GM21825 (cell line): ENCODE measurements around the gene CAMKMT.

ENCODE experiments used
- ATAC-seq: cut with Tn5 transposase; IDR thresholded peaks from one replicate; pipeline ENCODE4 v1.9.1; 2021; ENCODE audit warnings: mild to moderate bottlenecking, moderate library complexity; ENCODE audit not compliant: unreplicated experiment

The CAMKMT gene

DNA sequence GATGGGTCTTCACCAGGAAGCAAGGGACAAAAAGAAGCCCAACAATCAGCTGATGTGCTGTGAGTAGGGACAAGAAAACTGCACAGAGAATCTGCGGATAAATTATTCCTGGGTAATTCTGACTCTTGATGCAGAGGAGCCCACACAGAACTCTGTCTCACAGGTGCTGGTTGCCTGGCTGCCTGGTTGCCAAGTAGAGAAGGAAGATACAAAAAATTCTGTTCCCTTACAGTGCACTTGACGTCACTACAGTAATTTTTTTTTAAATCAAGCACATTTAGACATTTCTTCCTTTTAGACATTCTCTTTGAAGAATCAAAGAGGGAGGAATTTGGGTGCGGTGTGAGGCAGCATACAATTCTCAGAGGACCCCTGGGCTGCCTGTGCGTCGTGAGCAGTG lies 427.7 kb downstream of the CAMKMT start:
- no peak for ATAC-seq

GRCh38 chr2:44789971-44790721 lies 428.4 kb downstream of the CAMKMT start:
- ATAC-seq: no peak

DNA sequence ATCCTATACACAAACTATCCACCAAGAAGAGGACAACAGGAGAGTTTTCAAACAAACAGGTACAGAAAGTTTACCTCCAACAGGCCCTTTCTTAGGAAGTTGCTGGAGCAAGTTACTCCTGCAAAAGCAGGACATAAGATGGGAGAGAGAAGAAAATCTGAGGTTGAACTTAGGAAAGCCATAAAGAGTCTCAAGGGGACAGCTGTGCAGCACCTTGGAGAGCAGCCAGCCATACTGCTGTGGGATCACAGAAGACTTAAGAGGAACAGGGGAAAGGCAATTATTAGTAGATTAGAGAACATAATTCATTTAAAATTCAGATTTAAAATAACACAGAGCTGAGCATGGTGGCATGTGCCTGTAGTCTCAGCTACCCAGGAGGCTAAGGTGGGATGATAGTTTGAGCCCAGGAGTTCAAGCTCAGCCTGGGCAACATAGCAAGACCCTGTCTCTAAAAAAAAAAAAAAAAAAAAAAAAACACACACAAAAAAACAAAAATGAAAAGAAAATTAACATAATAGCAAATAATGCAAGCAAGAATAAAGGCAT lies 431.6 kb downstream of the CAMKMT start:
- ATAC-seq: no peak

DNA sequence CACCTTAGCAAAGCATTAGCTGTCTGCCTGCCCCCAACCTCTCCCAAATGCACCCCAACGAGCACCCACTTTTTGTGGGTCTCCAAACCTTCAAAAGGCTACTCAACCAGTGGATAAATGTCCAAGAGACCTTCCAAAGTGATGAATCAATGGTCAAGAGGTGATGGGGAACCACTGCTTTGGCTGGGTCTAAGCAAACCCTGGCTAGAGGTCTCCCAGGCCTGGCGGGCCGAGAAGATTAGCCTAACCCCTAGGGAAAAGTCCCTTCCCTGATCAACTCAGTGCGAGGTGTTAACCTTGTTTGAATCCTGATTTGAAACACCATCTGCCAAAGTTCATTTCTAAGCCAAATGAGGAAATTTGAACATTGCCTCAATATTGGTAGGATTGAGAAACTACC lies 435.0 kb downstream of the CAMKMT start:
- ATAC-seq: no peak

- ATAC-seq: no peak
These were observed 436.5 kb downstream of the CAMKMT start for GRCh38 chr2:44798139-44798659.

GRCh38 chr2:44799105-44799504 lies 437.4 kb downstream of the CAMKMT start:
- no peak for ATAC-seq

- ATAC-seq: no peak
These were observed 438.0 kb downstream of the CAMKMT start for GRCh38 chr2:44799754-44800153.

- ATAC-seq: no peak
These were observed 439.6 kb downstream of the CAMKMT start for GRCh38 chr2:44801289-44801840.

DNA sequence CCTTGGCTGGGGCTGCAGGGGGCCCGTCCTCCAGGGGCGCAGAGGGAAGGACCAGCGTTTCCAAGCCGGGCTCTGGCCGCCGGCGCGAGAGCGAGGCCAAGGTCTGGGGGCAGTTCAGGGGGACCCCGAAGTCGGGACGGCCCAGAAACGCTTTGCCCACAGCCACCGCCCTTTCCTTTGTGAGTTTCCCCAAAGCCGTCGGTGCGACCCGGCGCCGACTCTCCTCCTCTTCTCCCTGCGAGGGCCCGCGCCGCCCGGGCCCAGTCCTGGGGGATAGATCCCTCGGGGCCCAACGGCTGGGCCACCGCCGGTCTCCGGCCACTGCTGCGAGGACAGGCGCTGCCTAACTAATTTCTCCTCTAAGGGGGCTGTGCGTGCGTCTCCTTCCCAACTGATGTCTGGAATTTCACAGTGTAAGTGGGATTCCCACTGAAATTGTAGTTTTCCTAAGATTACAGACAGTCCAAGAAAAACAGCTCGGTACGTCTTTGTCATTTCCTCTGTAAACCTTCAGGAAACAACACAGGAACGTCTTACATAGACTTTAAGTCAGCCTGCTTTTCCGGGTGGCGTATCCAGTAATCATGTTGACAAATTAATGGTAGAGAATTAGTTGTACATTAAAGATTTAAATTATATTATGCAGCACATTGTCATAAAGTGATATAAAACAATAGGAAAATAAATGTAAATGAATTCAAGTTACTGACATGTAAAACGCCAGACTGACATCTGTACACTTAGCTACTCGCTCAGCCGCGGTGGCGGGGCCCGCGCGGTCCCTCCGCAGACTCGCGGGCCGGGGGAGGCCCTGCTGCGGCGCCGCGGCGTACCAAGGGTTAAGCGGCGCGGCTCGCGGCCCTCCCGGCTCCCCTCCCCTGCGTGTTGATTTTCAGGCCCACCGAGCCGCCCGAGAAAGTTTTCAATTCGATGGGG lies 440.4 kb downstream of the CAMKMT start:
- ATAC-seq: no peak

GRCh38 chr2:44802777-44803424 lies 441.2 kb downstream of the CAMKMT start:
- ATAC-seq: no peak

- ATAC-seq: no peak
These were observed 442.9 kb downstream of the CAMKMT start for GRCh38 chr2:44804406-44805265.

DNA sequence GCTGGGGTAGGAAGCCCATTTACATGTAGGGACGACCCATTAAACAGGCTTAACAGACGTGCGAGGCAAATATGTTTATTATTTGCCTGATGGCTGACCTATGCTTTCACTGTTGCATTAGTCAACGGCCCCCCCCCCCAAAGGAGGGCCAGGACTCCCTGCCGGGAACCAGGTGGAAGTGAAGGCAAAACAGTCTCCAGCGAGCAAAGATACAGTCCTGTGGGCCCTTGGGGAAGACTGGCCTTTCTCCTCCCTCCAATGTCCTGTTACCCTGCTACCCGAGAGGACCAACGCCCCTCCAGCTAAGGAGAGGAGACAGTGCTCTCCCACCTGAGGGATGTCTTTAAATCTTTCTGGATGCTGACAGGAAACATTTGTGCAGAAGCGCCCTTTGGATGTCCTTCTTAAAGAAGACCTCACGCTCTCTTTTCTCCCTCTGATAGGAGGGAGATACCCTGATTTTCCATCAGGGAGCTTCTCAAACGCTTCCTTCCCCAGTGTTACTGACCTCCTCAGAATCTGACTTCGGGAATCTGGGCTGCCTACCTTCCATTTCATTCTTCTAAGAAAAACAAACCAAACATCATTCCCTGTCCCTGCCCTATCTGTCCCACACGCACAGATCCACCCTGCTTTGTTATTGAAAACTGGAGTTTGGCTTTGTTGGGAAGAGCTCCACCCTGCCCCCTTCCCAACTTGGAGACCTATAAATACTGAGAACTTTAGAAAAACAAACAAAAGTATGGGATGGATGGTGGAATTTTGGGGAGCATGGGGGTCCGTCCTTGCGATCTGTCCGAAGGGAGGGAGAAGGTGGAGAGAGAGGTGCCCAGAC lies 443.9 kb downstream of the CAMKMT start:
- no peak for ATAC-seq

DNA sequence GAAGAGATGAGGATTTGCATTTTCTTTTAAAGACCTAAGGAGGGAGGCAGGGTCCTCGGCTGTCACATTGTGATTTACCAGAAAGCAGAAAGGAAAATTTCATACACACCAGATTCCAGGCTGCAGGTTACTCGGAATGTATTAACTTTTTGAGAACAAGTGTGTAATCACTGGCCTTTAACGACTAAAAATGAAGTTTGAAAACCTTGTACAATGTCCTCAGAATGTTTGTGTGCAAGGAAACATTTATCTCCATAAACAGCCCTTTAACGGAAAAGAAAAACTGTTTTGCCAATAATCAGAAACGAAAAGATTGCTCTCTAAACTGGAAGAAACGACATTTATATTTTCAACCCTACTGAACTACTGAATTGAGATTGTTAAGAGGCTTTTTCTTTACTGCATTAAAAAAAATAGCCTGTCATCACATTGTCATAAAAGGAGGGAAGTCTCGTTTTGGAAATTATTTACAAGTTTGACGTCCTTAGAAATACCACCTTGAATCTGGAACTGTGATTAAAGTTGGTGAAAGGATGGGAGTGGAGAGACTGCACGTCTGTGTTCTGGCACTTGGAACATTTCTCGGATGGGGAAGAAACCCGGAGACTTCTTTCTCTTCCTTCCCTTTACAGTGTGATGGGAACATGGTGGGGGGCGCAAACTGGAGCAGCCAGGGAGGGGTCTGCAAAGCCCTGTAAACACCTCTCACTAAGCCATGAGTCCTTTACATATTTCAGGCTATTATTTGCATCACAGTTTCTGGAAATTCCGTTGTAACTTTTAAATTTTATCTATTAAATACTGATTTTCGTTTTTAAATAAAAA lies 445.7 kb downstream of the CAMKMT start:
- ATAC-seq: no peak

DNA sequence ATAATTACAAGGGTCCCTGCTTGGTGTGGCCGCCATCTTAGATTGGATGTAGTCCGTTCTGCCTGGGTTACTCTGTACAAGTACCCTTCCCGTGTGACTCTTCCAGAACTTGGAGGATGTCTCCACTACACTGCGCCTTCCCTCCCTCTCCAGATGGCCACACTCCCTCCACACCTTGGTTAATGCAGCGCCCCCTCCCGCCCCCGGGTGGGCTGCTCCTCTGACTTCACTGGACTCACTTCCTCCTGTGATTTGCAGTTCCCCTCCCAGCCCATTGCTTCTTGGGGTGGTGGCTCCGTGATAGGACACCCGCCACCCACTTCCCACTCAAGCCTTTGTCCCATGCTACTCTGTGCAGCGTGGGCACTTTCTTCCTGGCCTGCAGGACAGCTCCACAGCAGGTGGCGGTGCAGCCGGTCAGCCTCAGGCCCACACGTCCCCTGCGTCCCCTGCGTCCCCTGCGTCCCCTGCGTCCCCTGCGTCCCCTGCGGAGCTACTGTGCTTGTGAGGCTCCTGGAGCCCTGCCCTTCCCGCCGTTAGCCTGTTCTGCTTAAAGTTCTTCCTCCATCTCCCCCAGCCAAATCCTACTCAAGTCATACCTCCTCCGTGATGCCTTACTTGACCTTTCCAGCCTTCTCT lies 449.3 kb downstream of the CAMKMT start:
- no peak for ATAC-seq

GRCh38 chr2:44813165-44813564 lies 451.4 kb downstream of the CAMKMT start:
- no peak for ATAC-seq

DNA sequence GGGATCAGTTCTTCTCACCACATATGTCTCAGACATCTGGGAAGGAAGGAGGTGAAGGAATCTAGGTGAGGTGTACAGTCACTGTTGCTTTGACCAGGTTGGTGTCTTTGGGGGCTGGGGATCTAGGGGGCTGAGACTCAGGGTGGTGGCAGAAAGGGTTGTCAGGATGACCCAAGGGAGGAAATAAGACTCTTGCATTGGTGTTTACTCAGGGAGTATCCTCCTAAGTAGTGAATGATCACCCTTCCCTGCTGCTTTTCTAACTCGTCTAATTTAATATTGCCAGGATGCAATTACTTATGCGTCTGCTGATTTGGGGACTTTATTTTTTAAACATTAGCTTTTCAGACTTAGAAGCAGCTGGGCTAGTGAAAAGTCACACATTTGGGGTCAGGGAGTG lies 451.9 kb downstream of the CAMKMT start:
- no peak for ATAC-seq

GRCh38 chr2:44817256-44817655 lies 455.5 kb downstream of the CAMKMT start:
- no peak for ATAC-seq
